CD14-positive monocyte (primary cell): ENCODE results near the gene TRABD2B. TPM values are rescaled to one million over a fixed set of nuclear protein-coding genes. Genes with fewer than 3 reads are reported as not detected.

Source experiments
- DNase-seq, 3 donors: peaks; one replicate each; pipeline ENCODE4 v3.0.0-alpha.2; 2011 to 2022
- H2AFZ ChIP-seq: 2 replicates; pipeline ENCODE4 v1.6.0; 2012; ENCODE audit warnings: mild to moderate bottlenecking, low read depth, low read length, inconsistent platforms; ENCODE audit not compliant: insufficient read depth, poor library complexity, severe bottlenecking
- H3K27ac ChIP-seq, 2 donors: 1 replicate in 1 of 2; 2 replicates in 1 of 2; pipeline ENCODE4 v1.5.1; 2012 to 2013; ENCODE audit warnings: low read length in 2 of 2, control low read depth in 1 of 2, inconsistent platforms in 1 of 2, low read depth in 1 of 2, mild to moderate bottlenecking in 1 of 2
- H3K27me3 ChIP-seq, 2 donors: one replicate each; pipeline versions ENCODE4 v1.6.0 to v1.6.1; 2011 to 2013; ENCODE audit warnings: low read length in 2 of 2; ENCODE audit not compliant: control insufficient read depth in 2 of 2, insufficient read depth in 2 of 2
- H3K36me3 ChIP-seq, 2 donors: replicated peaks in 1 of 2; 1 replicate in 1 of 2; 2 replicates in 1 of 2; pipeline versions ENCODE4 v1.5.1 to v1.6.1; 2012 to 2013; ENCODE audit warnings: low read length in 2 of 2, control low read depth in 1 of 2, inconsistent platforms in 1 of 2, mild to moderate bottlenecking in 1 of 2; ENCODE audit not compliant: insufficient read depth in 2 of 2, control insufficient read depth in 1 of 2
- H3K4me1 ChIP-seq, 2 donors: 1 replicate in 1 of 2; 2 replicates in 1 of 2; pipeline versions ENCODE4 v1.5.1 to v1.6.1; 2012 to 2013; ENCODE audit warnings: low read length in 2 of 2, control low read depth in 1 of 2, inconsistent platforms in 1 of 2, mild to moderate bottlenecking in 1 of 2, moderate library complexity in 1 of 2; ENCODE audit not compliant: insufficient read depth in 2 of 2, control insufficient read depth in 1 of 2
- H3K4me2 ChIP-seq: replicated peaks from 2 replicates; pipeline ENCODE3; 2012; ENCODE audit warnings: low read length, moderate library complexity, mild to moderate bottlenecking; ENCODE audit not compliant: poor library complexity, severe bottlenecking; ENCODE audit errors: extremely low read depth
- H3K4me3 ChIP-seq, 3 experiments: fragments of 200-600 bp in 1 of 3; sonication (generic) in 1 of 3; replicated peaks in 1 of 3; 1 replicate in 2 of 3; 2 replicates in 1 of 3; pipeline ENCODE4 v1.5.1; 2011 to 2013; ENCODE audit warnings: low read length in 3 of 3, mild to moderate bottlenecking in 3 of 3, control low read depth in 2 of 3, low read depth in 2 of 3, inconsistent platforms in 1 of 3, moderate library complexity in 1 of 3
- H3K79me2 ChIP-seq: 2 replicates; pipeline ENCODE4 v1.6.0; 2012; ENCODE audit warnings: mild to moderate bottlenecking, control low read depth, inconsistent platforms, low read length, moderate library complexity; ENCODE audit not compliant: insufficient read depth
- H3K9ac ChIP-seq: 2 replicates; pipeline ENCODE4 v1.6.0; 2017; ENCODE audit warnings: low read length, mild to moderate bottlenecking; ENCODE audit not compliant: insufficient read depth, poor library complexity, severe bottlenecking
- H3K9me3 ChIP-seq, 2 donors: replicated peaks in 1 of 2; 1 replicate in 1 of 2; 2 replicates in 1 of 2; pipeline versions ENCODE4 v1.5.1 to v1.6.1; 2012 to 2013; ENCODE audit warnings: low read length in 2 of 2, control low read depth in 1 of 2; ENCODE audit not compliant: control insufficient read depth in 1 of 2, insufficient read depth in 1 of 2
- H4K20me1 ChIP-seq: 2 replicates; pipeline ENCODE4 v1.6.0; 2012; ENCODE audit warnings: mild to moderate bottlenecking, low read length, control low read depth, moderate library complexity; ENCODE audit not compliant: insufficient read depth
- H3K27ac Mint-ChIP-seq, 7 donors: one replicate each; pipeline ENCODE4 v1.8.0; 2020; ENCODE audit warnings: mild to moderate bottlenecking in 7 of 7, mixed read lengths in 7 of 7, moderate library complexity in 6 of 7, inconsistent platforms in 2 of 7
- H3K27me3 Mint-ChIP-seq, 3 donors: one replicate each; pipeline ENCODE4 v1.8.0; 2021 to 2022; ENCODE audit warnings: low read depth in 3 of 3, mild to moderate bottlenecking in 3 of 3, mixed read lengths in 3 of 3, moderate library complexity in 3 of 3, inconsistent platforms in 1 of 3
- H3K36me3 Mint-ChIP-seq, 2 donors: one replicate each; pipeline ENCODE4 v1.8.0; 2020; ENCODE audit warnings: mixed read lengths in 2 of 2, inconsistent platforms in 1 of 2, mild to moderate bottlenecking in 1 of 2
- H3K4me1 Mint-ChIP-seq: one replicate; pipeline ENCODE4 v1.8.0; 2020; ENCODE audit warnings: mild to moderate bottlenecking, mixed read lengths
- H3K4me3 Mint-ChIP-seq, 2 donors: one replicate each; pipeline ENCODE4 v1.8.0; 2020; ENCODE audit warnings: mild to moderate bottlenecking in 2 of 2, mixed read lengths in 2 of 2, moderate library complexity in 1 of 2
- H3K9me3 Mint-ChIP-seq, 7 donors: one replicate each; pipeline ENCODE4 v1.8.0; 2020 to 2022; ENCODE audit warnings: mixed read lengths in 7 of 7, mild to moderate bottlenecking in 6 of 7, moderate library complexity in 6 of 7, inconsistent platforms in 2 of 7
- WGBS: methylation state at CpG from one replicate; pipeline ENCODE4 v1.1.5; 2013; ENCODE audit warnings: missing lambda C conversion rate; ENCODE audit not compliant: insufficient coverage; 5-methylcytosine and 5-hydroxymethylcytosine counted together
- intact Hi-C, 2 donors: fragments of 100-400 bp; cut with micrococcal nuclease; formaldehyde crosslinking; loops; one replicate each; pipeline versions ENCODE4 v1.15.0 to v1.15.1; 2023
- polyA plus RNA-seq, 3 donors: library from polyadenylated mRNA; depleted of rRNA in 1 of 3; unstranded in 2 of 3; stranded (reverse) in 1 of 3; fragments of 300-500 nt in 2 of 3; fragments of >200 nt in 1 of 3; fragmentation: Illumina TruSeq in 2 of 3; gene quantifications; 1 replicate in 2 of 3; 2 replicates in 1 of 3; pipeline ENCODE4 v1.2.3, GENCODE V29; 2012 to 2021
- TF ChIP-seq, protein P1 (sequence below): fragments of 200-600 bp; IDR thresholded peaks from one replicate; pipeline ENCODE4 v1.8.0; 2022; ENCODE audit warnings: antibody characterized with exemption, mild to moderate bottlenecking

TRABD2B gene
- polyA plus RNA-seq, 3 donors: not detected

DNA sequence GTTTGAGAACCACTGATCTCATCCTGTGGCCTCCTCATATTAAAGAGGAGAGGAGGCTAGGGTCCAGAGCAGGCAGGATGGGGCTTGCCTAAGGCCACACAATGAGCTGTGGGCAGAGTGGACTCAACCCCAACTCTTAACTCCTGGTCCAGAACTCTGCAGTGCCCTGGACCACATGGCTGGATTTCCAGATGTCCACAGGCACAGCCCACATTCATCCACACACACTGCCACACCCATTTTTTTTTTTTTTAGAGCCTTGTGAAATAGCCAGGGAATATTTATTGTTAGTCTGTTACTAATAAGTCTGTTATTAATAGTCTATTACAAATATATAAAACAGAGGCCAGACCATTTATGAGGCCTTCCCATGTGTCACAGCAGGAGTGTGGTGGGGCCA lies 192.2 kb downstream of the TRABD2B start:
- no peaks in the 10 kb centered on the region for H3K4me1 ChIP-seq
- no peak overlapping the region for H3K27ac Mint-ChIP-seq
- no peak for DNase-seq
- H3K27me3 ChIP-seq: no peaks in the 10 kb centered on the region
- H3K9me3 ChIP-seq: no peaks in the 10 kb centered on the region
- H3K36me3 Mint-ChIP-seq: no peaks in the 10 kb centered on the region
- H3K9ac ChIP-seq: no peak overlapping the region
- no peaks in the 10 kb centered on the region for H3K4me1 Mint-ChIP-seq
- peaks cover 0 to 7% (median 1%) of the 10 kb centered on the region in 3 donors for H3K27me3 Mint-ChIP-seq
- H3K27ac ChIP-seq: no peak overlapping the region
- H2AFZ ChIP-seq: no peak overlapping the region
- TF ChIP-seq, protein P1, sequence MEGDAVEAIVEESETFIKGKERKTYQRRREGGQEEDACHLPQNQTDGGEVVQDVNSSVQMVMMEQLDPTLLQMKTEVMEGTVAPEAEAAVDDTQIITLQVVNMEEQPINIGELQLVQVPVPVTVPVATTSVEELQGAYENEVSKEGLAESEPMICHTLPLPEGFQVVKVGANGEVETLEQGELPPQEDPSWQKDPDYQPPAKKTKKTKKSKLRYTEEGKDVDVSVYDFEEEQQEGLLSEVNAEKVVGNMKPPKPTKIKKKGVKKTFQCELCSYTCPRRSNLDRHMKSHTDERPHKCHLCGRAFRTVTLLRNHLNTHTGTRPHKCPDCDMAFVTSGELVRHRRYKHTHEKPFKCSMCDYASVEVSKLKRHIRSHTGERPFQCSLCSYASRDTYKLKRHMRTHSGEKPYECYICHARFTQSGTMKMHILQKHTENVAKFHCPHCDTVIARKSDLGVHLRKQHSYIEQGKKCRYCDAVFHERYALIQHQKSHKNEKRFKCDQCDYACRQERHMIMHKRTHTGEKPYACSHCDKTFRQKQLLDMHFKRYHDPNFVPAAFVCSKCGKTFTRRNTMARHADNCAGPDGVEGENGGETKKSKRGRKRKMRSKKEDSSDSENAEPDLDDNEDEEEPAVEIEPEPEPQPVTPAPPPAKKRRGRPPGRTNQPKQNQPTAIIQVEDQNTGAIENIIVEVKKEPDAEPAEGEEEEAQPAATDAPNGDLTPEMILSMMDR: no peak
- H3K4me2 ChIP-seq: no peak overlapping the region
- no peak overlapping the region for H3K4me3 Mint-ChIP-seq
- H4K20me1 ChIP-seq: no peaks in the 10 kb centered on the region
- no peak overlapping the region for H3K4me3 ChIP-seq
- no peaks in the 10 kb centered on the region for H3K79me2 ChIP-seq
- H3K9me3 Mint-ChIP-seq: peaks cover 0 to 2% (median 0%) of the 10 kb centered on the region in 7 donors
- intact Hi-C loops: no loop called here
- H3K36me3 ChIP-seq: no peaks in the 10 kb centered on the region

DNA sequence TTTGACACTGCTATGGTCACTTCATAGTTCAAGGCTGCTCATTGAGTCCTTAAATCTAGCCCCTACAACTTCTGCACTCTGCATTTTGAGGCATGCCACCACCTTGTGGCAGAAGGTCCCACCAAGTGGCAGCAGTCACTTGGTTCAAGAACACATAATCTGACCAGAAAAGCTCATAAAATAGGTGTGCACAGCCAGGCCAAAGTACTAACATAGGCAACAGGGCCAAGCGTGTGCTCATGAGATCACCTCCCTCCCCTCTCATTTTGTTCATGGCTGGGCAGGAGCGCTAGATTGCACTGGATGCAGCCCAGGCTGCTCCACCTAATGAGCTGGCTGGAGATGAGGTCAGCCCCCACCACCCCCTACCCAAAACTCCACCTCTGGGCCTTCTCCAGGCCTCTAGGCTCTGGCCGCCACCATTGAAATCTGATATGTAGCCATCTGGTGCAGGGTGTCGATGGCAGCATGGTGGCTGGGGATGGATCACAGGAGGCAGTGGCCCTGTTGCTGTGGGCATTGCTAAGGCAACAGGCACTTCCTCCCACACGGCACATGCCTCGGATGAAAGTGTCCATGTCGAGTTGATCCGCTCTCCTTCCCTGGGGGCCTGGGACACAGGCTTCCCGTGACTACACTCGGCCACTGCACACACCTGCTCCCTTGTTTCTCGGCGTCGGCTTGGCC lies 193.2 kb downstream of the TRABD2B start:
- Histone ChIP-seq H3K79me2 (no peaks in the 10 kb centered on the region), H3K4me2 (no peak overlapping the region), H4K20me1 (no peaks in the 10 kb centered on the region), H3K27me3 (no peaks in the 10 kb centered on the region), H3K9me3 (no peaks in the 10 kb centered on the region), H3K36me3 (no peaks in the 10 kb centered on the region), H2AFZ (no peak overlapping the region), H3K4me3 (no peak overlapping the region), H3K9ac (no peak overlapping the region), H3K27ac (no peak overlapping the region), H3K4me1 (no peaks in the 10 kb centered on the region)
- no peak overlapping the region for H3K4me3 Mint-ChIP-seq
- intact Hi-C loops: no loop called here
- no peak for DNase-seq
- TF ChIP-seq, protein P1: no peak
- no peaks in the 10 kb centered on the region for H3K4me1 Mint-ChIP-seq
- peaks cover 0 to 6% (median 1%) of the 10 kb centered on the region in 3 donors for H3K27me3 Mint-ChIP-seq
- H3K27ac Mint-ChIP-seq: no peak overlapping the region
- peaks cover 0 to 2% (median 0%) of the 10 kb centered on the region in 7 donors for H3K9me3 Mint-ChIP-seq
- H3K36me3 Mint-ChIP-seq: no peaks in the 10 kb centered on the region
- WGBS: 93% methylated on average over 10 of the region's 13 CpGs
